Neuron (in vitro differentiated cells): ENCODE data around the gene ANKLE2.

Experiments
- H2AFZ ChIP-seq: one replicate; pipeline ENCODE4 v1.6.1; 2013; ENCODE audit warnings: low read depth, mild to moderate bottlenecking, inconsistent platforms, low read length, moderate library complexity
- H3K27me3 ChIP-seq: one replicate; pipeline ENCODE4 v1.6.1; 2013; ENCODE audit warnings: low read length; ENCODE audit not compliant: insufficient read depth
- H3K36me3 ChIP-seq: one replicate; pipeline ENCODE4 v1.6.1; 2013; ENCODE audit warnings: low read length; ENCODE audit not compliant: insufficient read depth
- H3K4me1 ChIP-seq: one replicate; pipeline ENCODE4 v1.6.1; 2013; ENCODE audit warnings: low read length; ENCODE audit not compliant: insufficient read depth
- H3K4me3 ChIP-seq: 2 replicates; pipeline ENCODE4 v1.5.1; 2013; ENCODE audit warnings: mild to moderate bottlenecking, low read length, moderate library complexity
- H3K9me3 ChIP-seq: one replicate; pipeline ENCODE4 v1.6.1; 2013; ENCODE audit warnings: low read length

Gene ANKLE2

DNA sequence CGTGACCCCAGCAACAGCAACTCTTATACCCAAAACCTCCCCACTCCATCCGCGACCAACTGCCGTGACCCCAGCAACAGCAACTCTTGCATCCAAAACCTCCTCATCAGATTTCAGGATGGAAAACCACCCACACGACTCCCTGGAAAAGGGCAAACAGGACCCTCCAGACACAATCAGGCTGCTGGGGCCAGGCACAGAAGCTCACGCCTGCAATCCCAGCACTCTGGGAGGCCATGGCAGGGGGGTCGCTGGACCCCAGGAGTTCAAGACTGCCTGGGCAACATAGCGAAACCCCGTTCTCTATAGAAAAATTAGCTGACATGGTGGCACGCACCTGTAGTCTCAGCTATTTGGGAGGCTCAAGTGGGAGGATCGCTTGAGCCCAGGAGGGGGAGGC is 31.3 kb downstream of the ANKLE2 start:
- Histone ChIP-seq H3K4me3 (no peak overlapping the region), H3K9me3 (peaks cover 4% of the 10 kb centered on the region), H2AFZ (no peak overlapping the region), H3K36me3 (peaks cover 87% of the 10 kb centered on the region), H3K27me3 (no peaks in the 10 kb centered on the region), H3K4me1 (no peaks in the 10 kb centered on the region)

DNA sequence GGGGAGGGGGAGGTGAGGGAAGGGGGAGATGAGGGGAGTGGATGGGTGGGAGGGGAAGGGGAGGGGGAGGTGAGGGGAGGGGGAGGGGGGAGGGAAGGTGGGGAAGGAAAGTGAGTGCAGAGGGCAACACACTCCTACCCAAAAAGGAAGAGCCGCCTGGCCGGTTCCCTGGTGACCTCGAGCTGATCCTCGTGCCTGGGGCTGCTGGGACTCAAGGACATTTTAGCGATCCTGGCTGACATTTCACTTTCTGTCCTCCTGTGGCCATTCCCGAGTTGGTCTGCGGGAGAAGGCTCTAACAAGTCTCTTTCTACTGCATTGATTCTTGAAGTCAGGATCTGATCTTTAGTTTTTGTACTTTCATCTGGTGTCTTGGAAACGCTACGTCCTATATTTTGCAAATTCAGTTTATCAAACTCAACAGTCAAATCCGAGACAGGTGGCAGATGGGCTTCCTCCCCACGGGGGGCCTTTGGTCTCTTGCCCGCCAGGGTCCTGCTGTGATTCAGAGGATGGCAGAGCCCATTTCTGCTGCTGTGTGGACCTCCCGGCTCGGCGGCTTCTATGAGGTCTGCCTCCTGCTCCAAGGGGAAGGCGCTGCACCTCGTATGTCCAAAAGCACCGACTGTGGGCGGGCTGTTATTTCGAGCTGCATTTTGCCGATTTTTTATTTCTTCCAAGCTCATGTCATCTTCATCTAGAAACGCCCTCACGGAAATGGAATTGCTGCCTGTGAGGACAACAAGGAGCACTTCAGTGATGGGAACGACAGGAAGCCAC is 31.9 kb downstream of the ANKLE2 start:
- no peaks in the 10 kb centered on the region for H3K4me1 ChIP-seq

DNA sequence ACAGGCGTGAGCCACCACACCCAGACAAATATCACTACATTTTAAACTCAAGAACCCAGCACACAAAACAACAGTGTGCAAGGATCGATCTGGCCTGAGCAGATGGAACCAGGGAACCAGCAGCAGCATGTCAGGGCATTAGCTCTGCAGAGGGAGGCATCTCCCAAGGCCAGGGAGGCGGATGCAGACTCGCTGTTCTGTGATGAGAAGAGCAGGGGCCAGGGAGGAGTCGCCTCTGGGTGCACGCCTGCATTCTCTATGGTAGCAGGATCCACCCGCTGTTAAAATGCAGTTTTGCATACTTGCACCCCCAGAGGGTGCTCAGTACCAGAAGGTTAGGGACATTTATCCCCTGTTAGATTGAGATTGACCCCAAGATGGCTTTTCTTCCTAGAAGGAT is 33.1 kb downstream of the ANKLE2 start:
- Histone ChIP-seq H3K27me3 (no peaks in the 10 kb centered on the region), H3K4me1 (no peaks in the 10 kb centered on the region), H3K4me3 (no peak overlapping the region), H2AFZ (no peak overlapping the region), H3K36me3 (peaks cover 88% of the 10 kb centered on the region), H3K9me3 (peaks cover 4% of the 10 kb centered on the region)

More for the DNA sequence above, 31.9 kb downstream of the ANKLE2 start:
- H3K27me3 ChIP-seq, result no peaks in the 10 kb centered on the region
- peaks cover 4% of the 10 kb centered on the region for H3K9me3 ChIP-seq
- no peak overlapping the region for H3K4me3 ChIP-seq
- H3K36me3 ChIP-seq, result peaks cover 87% of the 10 kb centered on the region
- no peak overlapping the region for H2AFZ ChIP-seq

DNA sequence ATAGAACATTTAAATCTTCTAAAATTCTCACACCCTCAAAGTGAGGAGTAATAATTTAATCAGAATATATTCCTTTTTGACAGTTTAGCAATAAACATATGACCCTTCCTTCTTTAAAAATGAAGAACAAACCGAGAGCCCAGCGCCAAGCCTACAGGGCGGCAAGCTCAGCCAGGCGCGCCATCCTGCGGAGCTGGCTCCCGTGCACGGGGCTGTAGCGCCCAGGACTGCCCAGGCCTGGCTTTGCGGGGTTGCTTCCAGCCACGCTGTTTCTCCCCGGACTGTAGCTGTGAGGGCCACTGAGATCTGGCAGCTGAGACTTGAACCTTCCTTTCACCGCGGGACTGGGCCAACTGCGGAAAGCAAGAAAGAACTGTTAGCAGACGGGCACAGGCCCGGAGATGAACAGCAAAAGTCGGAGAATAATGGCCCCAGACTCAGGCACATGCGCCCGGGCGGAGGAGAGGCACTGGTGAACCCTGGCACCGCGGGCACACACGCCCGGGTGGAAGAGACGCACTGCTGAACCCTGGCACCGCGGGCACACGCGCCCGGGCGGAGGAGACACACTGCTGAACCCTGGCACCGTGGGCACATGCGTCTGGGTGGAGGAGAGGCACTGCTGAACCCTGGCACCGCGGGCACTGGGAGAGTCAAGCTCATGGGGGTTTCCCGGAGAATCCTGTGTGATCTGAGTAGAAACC is 34.4 kb downstream of the ANKLE2 start:
- Histone ChIP-seq H3K9me3 (peaks cover 4% of the 10 kb centered on the region), H3K4me3 (no peak overlapping the region), H3K4me1 (no peaks in the 10 kb centered on the region), H3K27me3 (no peaks in the 10 kb centered on the region), H2AFZ (no peak overlapping the region), H3K36me3 (peaks cover 88% of the 10 kb centered on the region)

DNA sequence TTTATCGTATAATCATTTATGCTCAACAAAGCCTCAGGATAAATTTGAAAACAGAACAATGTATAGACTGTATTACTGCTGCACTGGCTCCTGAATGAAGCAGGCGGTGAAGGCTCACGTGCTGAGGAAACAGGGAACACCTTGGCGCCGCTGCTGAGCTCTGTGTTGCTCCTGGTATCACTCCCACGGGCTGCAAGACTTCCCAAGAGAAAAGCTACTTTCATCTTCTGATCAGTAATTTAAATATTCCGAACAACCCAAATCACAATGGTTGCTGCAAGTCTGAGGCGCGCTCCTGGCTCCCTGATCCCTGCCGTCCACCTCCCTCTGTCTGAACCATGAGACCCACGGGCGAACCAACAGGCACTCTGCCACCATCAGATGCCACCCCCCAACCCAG is 35.2 kb downstream of the ANKLE2 start:
- H3K4me3 ChIP-seq, result no peak overlapping the region
- peaks cover 83% of the 10 kb centered on the region for H3K36me3 ChIP-seq
- peaks cover 1% of the 10 kb centered on the region for H3K9me3 ChIP-seq
- no peaks in the 10 kb centered on the region for H3K27me3 ChIP-seq
- H3K4me1 ChIP-seq, result no peaks in the 10 kb centered on the region
- no peak overlapping the region for H2AFZ ChIP-seq

DNA sequence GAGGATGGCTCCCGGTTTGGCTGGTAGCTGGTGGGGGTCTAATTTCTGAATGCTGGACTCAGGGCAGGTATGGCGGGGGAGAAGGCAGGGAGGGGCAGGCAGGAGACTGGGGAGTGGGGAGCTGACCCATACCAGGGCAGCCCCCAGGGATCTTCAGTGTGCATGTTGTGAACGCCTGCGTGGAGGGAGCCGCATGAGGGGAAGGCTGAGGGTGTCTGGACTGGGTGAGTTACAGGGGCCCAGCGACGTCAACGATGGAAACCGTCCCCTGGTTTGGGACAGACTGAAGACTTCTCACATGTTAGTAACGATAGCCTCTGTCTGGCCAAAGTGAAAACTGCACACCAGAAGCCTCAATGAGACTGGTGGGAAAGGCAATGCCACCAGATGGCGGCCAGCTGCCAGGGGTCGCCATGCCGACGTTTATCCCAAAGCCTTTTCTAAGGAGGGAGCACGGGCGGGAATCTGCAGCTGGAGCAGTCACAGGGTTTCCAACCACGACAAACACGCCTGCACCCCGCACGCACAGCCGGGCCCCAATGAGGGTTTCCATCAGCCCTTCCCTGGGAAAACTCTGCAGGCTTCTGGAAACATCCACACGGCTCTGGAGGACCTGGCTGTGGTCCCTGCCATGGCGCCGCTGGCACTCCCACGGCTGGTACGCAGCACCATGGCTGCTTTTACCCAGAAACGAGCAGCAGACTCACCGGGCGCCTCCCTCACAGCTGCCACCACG is 37.0 kb downstream of the ANKLE2 start:
- Histone ChIP-seq H3K4me1 (no peaks in the 10 kb centered on the region), H3K36me3 (peaks cover 78% of the 10 kb centered on the region), H3K27me3 (no peaks in the 10 kb centered on the region), H3K9me3 (no peaks in the 10 kb centered on the region), H2AFZ (no peak overlapping the region), H3K4me3 (no peak overlapping the region)

DNA sequence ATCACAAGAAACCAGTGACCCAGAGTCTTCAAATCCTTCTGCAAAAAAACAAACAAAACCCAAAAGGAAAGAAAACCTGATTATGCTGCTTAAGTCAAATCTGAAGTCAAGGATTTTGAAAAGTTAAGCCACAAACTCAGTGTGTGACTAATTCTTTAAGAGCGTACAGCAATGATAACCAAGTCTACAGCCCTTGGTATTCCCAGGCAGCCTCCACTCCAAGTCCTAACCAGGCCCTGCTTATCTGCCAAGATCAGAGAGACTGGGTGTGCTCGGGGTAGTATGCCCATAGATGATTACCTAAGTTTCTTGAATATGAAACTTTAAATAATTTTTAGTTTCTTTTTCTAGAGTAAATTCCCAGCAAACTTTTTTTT is 37.9 kb downstream of the ANKLE2 start:
- Histone ChIP-seq H3K4me3 (no peak overlapping the region), H3K9me3 (no peaks in the 10 kb centered on the region), H2AFZ (no peak overlapping the region), H3K27me3 (no peaks in the 10 kb centered on the region), H3K36me3 (peaks cover 85% of the 10 kb centered on the region), H3K4me1 (no peaks in the 10 kb centered on the region)

DNA sequence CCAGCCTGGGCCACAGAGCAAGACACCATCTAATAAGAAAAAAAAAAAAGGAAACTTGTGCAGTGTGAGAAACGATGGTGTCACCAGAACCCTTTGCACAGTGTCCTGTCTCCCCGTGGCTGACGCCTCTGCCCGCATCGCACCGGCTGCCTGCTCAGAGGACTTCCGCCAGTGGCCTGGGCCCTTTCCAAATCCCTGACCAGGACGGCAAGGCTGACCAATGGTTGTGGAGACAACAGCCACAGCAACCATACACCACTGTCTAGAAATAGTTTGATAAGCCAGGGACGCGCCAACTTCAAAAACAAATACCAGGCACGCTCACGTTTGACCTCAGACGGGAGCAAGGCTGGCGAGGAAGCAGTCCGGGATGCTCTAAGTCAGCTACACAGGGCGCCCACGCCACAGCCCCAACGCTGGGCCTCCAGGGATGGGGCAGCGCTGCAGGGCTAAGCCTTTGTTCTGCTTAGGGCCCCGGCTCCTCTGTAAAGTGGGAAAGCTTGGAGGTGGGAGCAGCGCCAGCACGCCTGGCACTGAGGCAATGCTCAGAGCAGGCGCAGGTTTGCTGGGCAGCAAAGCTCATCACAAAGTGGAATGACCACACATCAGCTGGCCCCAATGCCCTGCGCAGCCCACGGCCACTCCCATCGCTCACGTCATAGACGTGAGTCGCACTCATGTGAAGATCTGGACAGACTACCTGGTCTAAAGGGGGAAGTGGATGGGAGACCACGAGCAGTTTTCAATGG is 38.4 kb downstream of the ANKLE2 start:
- Histone ChIP-seq H3K36me3 (peaks cover 83% of the 10 kb centered on the region), H3K27me3 (no peaks in the 10 kb centered on the region), H2AFZ (no peak overlapping the region), H3K4me1 (no peaks in the 10 kb centered on the region), H3K9me3 (no peaks in the 10 kb centered on the region), H3K4me3 (no peak overlapping the region)

DNA sequence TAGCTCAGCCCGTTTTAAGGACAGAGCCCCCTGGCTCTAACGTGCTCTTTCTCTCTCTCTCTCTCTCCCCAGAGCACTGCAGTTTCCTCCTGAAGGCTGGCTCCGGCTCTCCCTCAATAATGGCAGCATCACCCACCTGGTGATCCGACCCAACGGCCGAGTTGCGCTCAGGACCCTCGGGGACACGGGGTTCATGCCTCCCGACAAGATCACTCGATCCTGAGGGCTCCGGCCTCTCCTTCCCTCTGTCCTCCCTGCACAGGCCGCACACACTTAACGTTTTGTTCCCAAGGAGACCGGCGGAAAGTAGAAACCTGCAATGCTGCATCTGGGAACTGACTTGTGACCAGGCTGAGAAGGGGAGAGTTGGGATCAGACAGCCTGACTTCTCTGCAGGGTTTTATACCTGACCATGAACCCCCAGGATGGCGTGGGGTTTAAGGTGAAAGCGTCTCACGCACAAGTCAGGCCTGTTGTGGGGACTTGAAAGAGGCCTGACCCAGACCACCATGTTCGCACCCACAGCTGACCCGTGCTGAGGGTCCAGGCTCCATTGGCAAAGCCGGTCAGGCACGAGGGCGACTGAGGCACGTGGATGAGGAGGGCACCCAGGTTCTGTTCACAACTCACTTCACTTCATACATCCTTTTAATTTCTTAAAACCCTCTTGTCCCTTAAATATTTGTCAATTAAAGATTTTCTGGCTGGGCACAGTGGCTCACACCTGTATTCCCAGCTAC is 40.9 kb downstream of the ANKLE2 start:
- H3K27me3 ChIP-seq, result no peaks in the 10 kb centered on the region
- no peaks in the 10 kb centered on the region for H3K4me1 ChIP-seq
- no peak overlapping the region for H3K4me3 ChIP-seq
- no peak overlapping the region for H2AFZ ChIP-seq
- H3K9me3 ChIP-seq, result no peaks in the 10 kb centered on the region
- peaks cover 76% of the 10 kb centered on the region for H3K36me3 ChIP-seq

DNA sequence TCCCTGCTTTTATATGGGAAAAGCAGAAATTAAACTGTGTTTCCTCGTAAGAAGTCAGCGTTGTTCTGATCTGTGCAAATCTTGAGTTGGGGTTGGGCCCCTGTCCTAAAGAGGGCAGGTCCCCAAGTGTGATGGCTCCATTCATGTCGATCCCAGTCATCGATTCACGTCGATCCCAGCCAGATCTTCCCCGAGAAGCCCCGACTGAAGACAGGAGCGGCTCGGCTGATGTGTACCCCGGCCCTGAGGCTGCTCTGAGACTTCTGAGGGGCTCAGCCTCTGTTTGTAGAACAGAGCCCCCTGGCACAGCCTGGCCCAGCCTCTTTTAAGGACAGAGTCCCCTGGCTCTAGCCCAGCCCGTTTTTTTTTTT is 41.7 kb downstream of the ANKLE2 start:
- H3K4me1 ChIP-seq, result no peaks in the 10 kb centered on the region
- no peaks in the 10 kb centered on the region for H3K9me3 ChIP-seq
- H2AFZ ChIP-seq, result no peak overlapping the region
- no peak overlapping the region for H3K4me3 ChIP-seq
- H3K36me3 ChIP-seq, result peaks cover 71% of the 10 kb centered on the region
- no peaks in the 10 kb centered on the region for H3K27me3 ChIP-seq

DNA sequence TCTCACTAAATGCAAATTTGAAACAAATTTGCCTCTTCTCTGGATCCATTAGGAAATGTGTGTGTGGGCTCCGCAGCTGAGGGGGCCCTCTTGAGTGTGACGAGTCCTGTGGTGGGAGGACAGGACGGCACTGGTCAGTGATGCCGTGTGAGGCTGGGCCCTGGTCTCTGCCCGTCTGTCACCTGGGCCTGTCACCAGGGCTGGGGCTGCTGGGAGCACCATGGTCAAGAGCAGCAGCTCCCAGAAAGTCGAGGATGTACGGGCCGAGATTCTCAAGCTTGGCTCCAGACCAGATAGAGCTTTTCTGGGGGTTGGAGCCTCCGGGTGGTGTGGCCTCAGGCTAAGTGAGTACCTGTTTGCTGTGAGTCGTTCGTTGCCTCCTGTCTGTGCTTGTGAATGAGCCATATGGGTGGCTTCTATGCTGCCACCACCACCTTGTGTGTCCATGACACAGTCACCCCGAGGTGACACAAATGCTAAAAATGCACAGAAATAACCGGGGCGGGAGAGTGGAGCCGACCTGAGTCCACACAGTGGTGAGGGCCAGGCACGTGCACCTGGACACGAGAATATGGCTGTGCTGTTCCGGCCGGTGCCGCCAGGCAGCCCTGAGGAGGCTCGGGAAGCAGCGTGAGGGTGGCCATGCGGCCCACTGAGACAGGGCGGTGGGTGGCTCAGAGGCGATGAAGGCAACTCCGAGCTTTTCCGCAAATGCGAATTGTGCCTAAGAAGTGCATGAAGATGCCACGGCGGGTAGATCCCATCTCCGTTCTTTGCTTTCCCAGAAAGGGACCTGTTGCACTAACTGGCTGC is 42.3 kb downstream of the ANKLE2 start:
- no peaks in the 10 kb centered on the region for H3K4me1 ChIP-seq
- H3K27me3 ChIP-seq, result no peaks in the 10 kb centered on the region
- peaks cover 69% of the 10 kb centered on the region for H3K36me3 ChIP-seq
- H2AFZ ChIP-seq, result no peak overlapping the region
- no peak overlapping the region for H3K4me3 ChIP-seq
- no peaks in the 10 kb centered on the region for H3K9me3 ChIP-seq

DNA sequence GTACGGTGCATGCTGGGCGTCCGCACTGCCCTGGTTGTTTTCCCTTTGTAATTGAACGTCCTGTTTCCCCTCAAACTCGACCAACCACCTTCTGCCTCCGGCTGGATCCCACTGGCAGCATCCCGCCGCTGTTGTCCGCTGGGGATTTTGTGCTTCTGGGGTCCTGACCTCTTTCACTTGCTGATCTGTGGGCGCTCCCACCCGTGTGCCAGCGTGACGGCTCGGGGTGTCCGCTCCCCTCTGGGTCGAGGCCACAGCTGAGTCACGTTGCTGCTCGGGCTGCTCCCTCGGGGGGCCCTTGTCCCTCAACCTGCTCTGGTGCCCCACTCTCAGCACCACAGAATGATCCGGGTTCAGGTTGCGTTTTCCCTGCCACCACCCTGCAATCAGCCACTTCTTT is 43.0 kb downstream of the ANKLE2 start:
- H3K36me3 ChIP-seq, result peaks cover 66% of the 10 kb centered on the region

More for the DNA sequence above, 43.0 kb downstream of the ANKLE2 start:
- Histone ChIP-seq H3K4me1 (no peaks in the 10 kb centered on the region), H2AFZ (no peak overlapping the region), H3K27me3 (no peaks in the 10 kb centered on the region), H3K9me3 (no peaks in the 10 kb centered on the region), H3K4me3 (no peak overlapping the region)
